Gastrocnemius medialis (tissue), 4 donors: ENCODE data around the gene COL27A1. TPM values are rescaled to one million over a fixed set of nuclear protein-coding genes. Genes with fewer than 3 reads are reported as not detected.

Experiments used
- ATAC-seq, 2 donors: fragments of 150-250 bp; one replicate each; pipeline ENCODE4 v1.9.1; 2016
- DNase-seq, 2 donors: peaks; one replicate each; pipeline ENCODE4 v3.0.0-alpha.2; 2019
- H3K27ac ChIP-seq, 4 donors: fragments of 200-600 bp; sonication (generic); 1 replicate in 1 of 4; 2 replicates in 3 of 4; pipeline ENCODE4 v1.5.1; 2016 to 2018; ENCODE audit warnings: mild to moderate bottlenecking in 2 of 4, moderate library complexity in 1 of 4
- H3K27me3 ChIP-seq, 3 donors: fragments of 200-600 bp; sonication (generic) in 2 of 3; 1 replicate in 1 of 3; 2 replicates in 2 of 3; pipeline versions ENCODE4 v1.5.1 to v1.6.0; 2016 to 2019; ENCODE audit warnings: mild to moderate bottlenecking in 1 of 3, moderate library complexity in 1 of 3
- H3K36me3 ChIP-seq, 2 donors: fragments of 200-600 bp; sonication (generic) in 1 of 2; one replicate each; pipeline ENCODE4 v1.5.1; 2017 to 2018
- H3K4me1 ChIP-seq, 2 donors: fragments of 200-600 bp; sonication (generic) in 1 of 2; one replicate each; pipeline ENCODE4 v1.5.1; 2016 to 2017; ENCODE audit warnings: mild to moderate bottlenecking in 2 of 2
- H3K4me3 ChIP-seq, 4 donors: fragments of 200-600 bp; sonication (generic) in 3 of 4; 1 replicate in 1 of 4; 2 replicates in 3 of 4; pipeline ENCODE4 v1.5.1; 2016 to 2019; ENCODE audit warnings: mild to moderate bottlenecking in 2 of 4
- H3K9me3 ChIP-seq, 3 donors: fragments of 200-600 bp; sonication (generic) in 2 of 3; 1 replicate in 1 of 3; 2 replicates in 2 of 3; pipeline ENCODE4 v1.5.1; 2016 to 2019
- CTCF ChIP-seq, 5 experiments: fragments of 450-650 bp in 3 of 5; fragments of 200-600 bp in 2 of 5; sonication (generic) in 2 of 5; IDR thresholded peaks in 4 of 5; conservative IDR thresholded peaks in 1 of 5; 1 replicate in 4 of 5; 2 replicates in 1 of 5; pipeline ENCODE4 v1.5.1; 2016 to 2019; ENCODE audit warnings: antibody characterized with exemption in 5 of 5, mild to moderate bottlenecking in 3 of 5, moderate library complexity in 3 of 5
- POLR2A ChIP-seq, 2 donors: fragments of 450-650 bp; IDR thresholded peaks; one replicate each; pipeline ENCODE4 v1.6.1; 2017; ENCODE audit warnings: antibody characterized with exemption in 2 of 2, mild to moderate bottlenecking in 2 of 2, moderate library complexity in 2 of 2
- in situ Hi-C, 4 donors: fragments of 200-750 bp; cut with MboI; loops; one replicate each; pipeline versions ENCODE4 v1.15.0 to v1.8.0; 2017; ENCODE audit warnings: low sequenced_read_pairs in 4 of 4
- intact Hi-C: fragments of 100-400 bp; cut with DNase I; formaldehyde crosslinking; loops from one replicate; pipeline ENCODE4 v1.15.1; 2023; ENCODE audit warnings: low total_unique reads
- total RNA-seq, 4 donors: library from RNA; depleted of rRNA; stranded (reverse); fragments of >200 nt; gene quantifications; one replicate each; pipeline versions ENCODE4 v1.1.0 to v1.2.3, GENCODE V29; 2016

The COL27A1 gene
- total RNA-seq, 4 donors from 2014 or later = 0.42 to 1.4 (median 0.95) TPM

- intact Hi-C loops = loop anchor here (5.0 kb wide), 1 partner anchor 905 kb away; no protein-coding TSS in a partner anchor
- Histone ChIP-seq H3K9me3 (no peaks in the 10 kb centered on the region), H3K36me3 (no peaks in the 10 kb centered on the region), H3K4me1 (peaks cover 2 to 11% of the 10 kb centered on the region in 2 donors), H3K27me3 (no peaks in the 10 kb centered on the region), H3K27ac (peak overlapping the region in 2 of 4 donors; percentile 44 to 47), H3K4me3 (no peak overlapping the region)
- in situ Hi-C loops = no loop called here
- ATAC-seq = no peak
- TF ChIP-seq POLR2A (IDR thresholded peaks at IDR 0.05) = no peak
- DNase-seq = no peak
Observed at GRCh38 chr9:114192539-114192938, 37.2 kb downstream of the COL27A1 start.

GRCh38 chr9:114193090-114193489, 37.8 kb downstream of the COL27A1 start:
- ATAC-seq = peak; percentile 82 to 87
- in situ Hi-C loops = no loop called here
- intact Hi-C loops = loop anchor here (5.0 kb wide), 1 partner anchor 906 kb away; no protein-coding TSS in a partner anchor
- DNase-seq = peak; percentile 57 to 61
- no peak for TF ChIP-seq POLR2A (IDR thresholded peaks at IDR 0.05)
- no peak for TF ChIP-seq CTCF (IDR thresholded peaks at IDR 0.05 in 4 of 5, conservative IDR thresholded peaks at IDR 0.05 in 1 of 5)
- Histone ChIP-seq H3K27ac (peak overlapping the region in 3 of 4 donors; percentile 29 to 47 (median 44)), H3K4me3 (no peak overlapping the region), H3K36me3 (no peaks in the 10 kb centered on the region), H3K27me3 (no peaks in the 10 kb centered on the region), H3K9me3 (no peaks in the 10 kb centered on the region), H3K4me1 (peaks cover 2 to 11% of the 10 kb centered on the region in 2 donors)

- no peak for DNase-seq
Observed at GRCh38 chr9:114196117-114196516, 40.8 kb downstream of the COL27A1 start.

GRCh38 chr9:114196979-114197622, 41.8 kb downstream of the COL27A1 start:
- intact Hi-C loops (no loop called here), in situ Hi-C loops (no loop called here)
- H3K27ac ChIP-seq = no peak overlapping the region
- no peak for ATAC-seq
- no peaks in the 10 kb centered on the region for H3K27me3 ChIP-seq
- DNase-seq = no peak
- H3K4me1 ChIP-seq = peaks cover 5 to 11% of the 10 kb centered on the region in 2 donors
- no peak for TF ChIP-seq POLR2A (IDR thresholded peaks at IDR 0.05)
- no peak for TF ChIP-seq CTCF (IDR thresholded peaks at IDR 0.05 in 4 of 5, conservative IDR thresholded peaks at IDR 0.05 in 1 of 5)
- no peaks in the 10 kb centered on the region for H3K36me3 ChIP-seq
- H3K9me3 ChIP-seq = no peaks in the 10 kb centered on the region
- no peak overlapping the region for H3K4me3 ChIP-seq

More at GRCh38 chr9:114196117-114196516, 40.8 kb downstream of the COL27A1 start:
- H3K4me1 ChIP-seq = peaks cover 5 to 11% of the 10 kb centered on the region in 2 donors
- no peak overlapping the region for H3K4me3 ChIP-seq
- no peak for TF ChIP-seq CTCF (IDR thresholded peaks at IDR 0.05 in 4 of 5, conservative IDR thresholded peaks at IDR 0.05 in 1 of 5)
- no peak for TF ChIP-seq POLR2A (IDR thresholded peaks at IDR 0.05)
- in situ Hi-C loops = no loop called here
- intact Hi-C loops = no loop called here
- no peak for ATAC-seq
- H3K27me3 ChIP-seq = no peaks in the 10 kb centered on the region
- H3K9me3 ChIP-seq = no peaks in the 10 kb centered on the region
- no peaks in the 10 kb centered on the region for H3K36me3 ChIP-seq
- H3K27ac ChIP-seq = no peak overlapping the region

- TF ChIP-seq POLR2A (IDR thresholded peaks at IDR 0.05) = no peak
- TF ChIP-seq CTCF (IDR thresholded peaks at IDR 0.05 in 4 of 5, conservative IDR thresholded peaks at IDR 0.05 in 1 of 5) = no peak
- intact Hi-C loops = no loop called here
- in situ Hi-C loops = no loop called here
- DNase-seq (no peak), ATAC-seq (no peak)
- H3K9me3 ChIP-seq = no peaks in the 10 kb centered on the region
- no peaks in the 10 kb centered on the region for H3K27me3 ChIP-seq
- no peak overlapping the region for H3K27ac ChIP-seq
- no peak overlapping the region for H3K4me3 ChIP-seq
- no peaks in the 10 kb centered on the region for H3K36me3 ChIP-seq
- peaks cover 3 to 5% of the 10 kb centered on the region in 2 donors for H3K4me1 ChIP-seq
Observed at GRCh38 chr9:114198249-114199040, 43.1 kb downstream of the COL27A1 start.
